GM11168 (cell line): ENCODE measurements around the gene DPP10.
"Not testable (repeated sequence)": the region's sequence is repeated elsewhere in the genome, so short reads cannot be mapped to it uniquely, and the experiment has no call there.

ENCODE experiments used
- in situ Hi-C: fragments of 300-500 bp; cut with MboI; formaldehyde crosslinking; loops from one replicate; pipeline ENCODE4 v1.12.0; 2022; ENCODE audit warnings: low sequenced_read_pairs; ENCODE audit not compliant: unreplicated experiment

The DPP10 gene

DNA sequence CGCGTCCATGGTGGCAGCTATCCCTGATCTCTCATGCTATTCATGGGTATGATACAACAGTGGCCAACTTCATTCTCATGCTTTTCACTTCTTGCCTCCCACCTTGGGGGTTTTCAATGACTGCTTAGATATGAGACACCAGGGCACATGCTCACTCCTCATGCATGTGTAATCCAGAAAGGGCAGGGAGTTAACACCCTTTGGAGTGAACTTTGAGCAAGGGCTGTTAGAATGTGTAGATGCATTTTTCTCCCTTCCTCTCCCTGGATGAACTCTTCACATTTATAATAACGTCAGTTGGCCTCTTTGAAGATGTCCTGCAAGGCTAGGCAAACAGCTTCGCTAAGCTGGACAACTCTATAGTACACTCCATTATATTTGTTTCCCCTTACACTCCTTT lies 56.7 kb downstream of the DPP10 start:
- in situ Hi-C loops, result no loop called here

GRCh38 chr2:114507744-114508143 lies 65.3 kb downstream of the DPP10 start:
- in situ Hi-C loops, result no loop called here

DNA sequence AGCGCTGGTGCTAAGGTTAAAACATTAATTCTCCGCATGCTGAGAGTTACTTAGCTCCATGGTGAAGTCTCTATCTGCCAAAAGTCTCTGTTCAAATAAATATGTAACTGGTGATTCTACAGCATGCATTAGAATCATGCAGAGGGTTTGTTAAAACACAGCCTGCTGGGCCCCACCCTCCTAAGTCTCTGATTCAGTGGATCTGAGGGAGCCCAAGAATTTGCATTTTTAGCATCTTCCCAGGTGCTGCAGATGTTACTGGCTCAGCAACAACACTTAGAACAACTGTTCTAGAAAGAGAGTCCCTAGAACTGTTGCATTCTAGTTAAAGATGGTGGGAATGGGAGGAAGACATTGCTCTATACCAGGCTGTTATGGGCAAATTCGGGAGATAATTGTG lies 73.4 kb downstream of the DPP10 start:
- in situ Hi-C loops, result no loop called here

GRCh38 chr2:114517580-114517979 lies 75.1 kb downstream of the DPP10 start:
- in situ Hi-C loops, result no loop called here

DNA sequence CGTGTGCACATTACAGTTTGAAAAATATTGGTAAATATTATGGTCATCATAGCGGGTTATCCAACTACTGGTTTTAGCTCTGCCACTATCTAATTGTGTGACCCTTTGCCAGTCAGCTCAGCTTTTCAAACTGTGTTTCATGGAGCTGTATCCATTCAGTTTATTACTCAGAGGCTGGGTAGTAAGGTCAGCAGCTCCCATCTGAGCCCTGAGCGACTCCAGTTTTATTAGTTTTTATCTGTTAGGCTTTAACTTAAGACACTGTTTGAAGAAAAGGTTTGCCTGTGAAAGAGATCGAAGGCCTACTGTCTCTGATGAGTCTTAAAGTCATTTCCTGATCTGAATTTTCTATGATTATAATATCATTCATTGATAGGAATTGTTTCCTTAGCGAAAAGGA lies 76.3 kb downstream of the DPP10 start:
- in situ Hi-C loops, result no loop called here

DNA sequence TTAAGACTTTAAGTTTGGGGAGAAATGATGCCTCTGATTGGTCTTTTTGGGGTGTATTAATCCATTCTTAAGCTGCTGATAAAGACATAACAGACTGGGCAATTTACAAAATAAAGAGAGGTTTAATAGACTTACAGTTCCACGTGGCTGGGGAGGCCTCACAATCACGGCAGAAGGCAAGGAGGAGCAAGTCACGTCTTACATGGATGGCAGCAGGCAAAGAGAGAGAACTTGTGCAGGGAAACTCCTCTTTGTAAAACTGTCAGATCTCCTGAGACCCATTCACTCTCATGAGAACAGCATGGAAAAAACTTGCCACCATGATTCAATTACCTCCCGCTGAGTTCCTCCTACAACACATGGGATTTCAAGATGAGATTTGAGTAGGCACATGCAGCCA lies 80.2 kb downstream of the DPP10 start:
- in situ Hi-C loops, result not testable (repeated sequence)

DNA sequence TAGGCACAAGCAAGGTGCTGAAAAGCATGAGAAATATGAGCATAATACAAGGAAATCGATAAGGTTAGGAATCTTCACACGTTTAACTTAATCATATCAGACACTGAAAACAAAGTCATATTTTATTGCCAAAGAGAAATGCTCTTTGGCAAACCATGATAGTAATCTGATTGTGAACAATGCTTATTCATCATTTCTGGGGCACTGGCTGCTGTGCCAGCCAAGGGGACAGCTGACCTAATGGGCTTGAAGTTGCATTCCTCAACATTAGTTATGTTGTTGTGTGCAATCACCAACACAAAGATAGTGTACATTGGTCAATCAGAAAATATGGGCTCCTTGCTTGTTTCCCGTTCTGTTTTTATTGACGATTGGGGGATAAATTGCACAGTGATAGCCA lies 83.5 kb downstream of the DPP10 start:
- in situ Hi-C loops, result no loop called here

- in situ Hi-C loops, result no loop called here
Measured at GRCh38 chr2:114526841-114527240, 84.4 kb downstream of the DPP10 start.

- in situ Hi-C loops, result no loop called here
Measured at GRCh38 chr2:114527330-114527983, 85.0 kb downstream of the DPP10 start.

- in situ Hi-C loops, result no loop called here
Measured at GRCh38 chr2:114534116-114535084, 92.0 kb downstream of the DPP10 start.

- in situ Hi-C loops, result no loop called here
Measured at GRCh38 chr2:114537777-114538176, 95.3 kb downstream of the DPP10 start.

GRCh38 chr2:114542695-114543094 lies 100.3 kb downstream of the DPP10 start:
- in situ Hi-C loops, result no loop called here

GRCh38 chr2:114543236-114543766 lies 100.9 kb downstream of the DPP10 start:
- in situ Hi-C loops, result no loop called here

- in situ Hi-C loops, result no loop called here
Measured at GRCh38 chr2:114545052-114545451, 102.6 kb downstream of the DPP10 start.

GRCh38 chr2:114546531-114546930 lies 104.1 kb downstream of the DPP10 start:
- in situ Hi-C loops, result no loop called here

- in situ Hi-C loops, result no loop called here
Measured at GRCh38 chr2:114548151-114548550, 105.7 kb downstream of the DPP10 start.

DNA sequence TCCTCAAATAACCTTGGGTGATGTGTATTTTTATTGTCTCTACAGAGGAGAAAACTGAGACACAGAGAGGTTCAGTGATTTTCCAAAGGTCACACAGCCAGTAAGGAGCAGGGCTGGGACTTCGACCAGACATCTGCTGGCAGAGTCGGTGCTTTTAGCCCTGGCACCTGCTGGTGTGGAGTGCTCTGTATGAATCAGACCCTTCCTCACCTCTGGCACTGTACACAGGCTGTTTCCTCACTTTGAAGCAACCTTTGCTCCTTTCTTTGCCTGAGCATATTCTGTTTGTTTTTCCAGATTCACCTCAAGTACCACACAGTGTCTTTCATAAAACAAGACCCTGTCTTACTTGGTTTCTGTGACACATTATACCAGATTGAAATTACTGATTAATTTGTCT lies 107.9 kb downstream of the DPP10 start:
- in situ Hi-C loops, result no loop called here

- in situ Hi-C loops, result no loop called here
Measured at GRCh38 chr2:114550895-114551793, 108.7 kb downstream of the DPP10 start.

- in situ Hi-C loops, result no loop called here
Measured at GRCh38 chr2:114553027-114553426, 110.6 kb downstream of the DPP10 start.

- in situ Hi-C loops, result no loop called here
Measured at GRCh38 chr2:114569166-114569565, 126.7 kb downstream of the DPP10 start.
